Lower leg skin (tissue), 3 donors: ENCODE measurements around the gene FAIM2.

Source experiments
- CTCF ChIP-seq, 3 donors: fragments of 450-650 bp; IDR thresholded peaks; one replicate each; pipeline ENCODE4 v1.5.1; 2016; ENCODE audit warnings: antibody characterized with exemption in 3 of 3, mild to moderate bottlenecking in 3 of 3, moderate library complexity in 2 of 3
- POLR2A ChIP-seq, 2 donors: fragments of 450-650 bp; IDR thresholded peaks; one replicate each; pipeline ENCODE4 v1.6.1; 2016 to 2017; ENCODE audit warnings: antibody characterized with exemption in 2 of 2, mild to moderate bottlenecking in 1 of 2, moderate library complexity in 1 of 2

- no peak for TF ChIP-seq CTCF (IDR thresholded peaks at IDR 0.05)
- TF ChIP-seq POLR2A (IDR thresholded peaks at IDR 0.05), result no peak
These were observed 78.8 kb downstream of the FAIM2 start for GRCh38 chr12:49824895-49825294.
